Spleen (tissue), 11 donors: ENCODE data around the gene SETMAR. TPM values are rescaled to one million over a fixed set of nuclear protein-coding genes. Genes with fewer than 3 reads are reported as not detected.

ENCODE experiments used
- DNase-seq: peaks from one replicate; pipeline ENCODE4 v3.0.0-alpha.2; 2020
- H3K27ac ChIP-seq, 8 donors: fragments of 200-600 bp; sonication (generic) in 7 of 8; 1 replicate in 4 of 8; 2 replicates in 4 of 8; pipeline versions ENCODE4 v1.5.0 to v1.8.0; 2016 to 2021; ENCODE audit warnings: inconsistent platforms in 4 of 8, mild to moderate bottlenecking in 4 of 8, moderate library complexity in 1 of 8
- H3K27me3 ChIP-seq, 7 donors: fragments of 200-600 bp; sonication (generic) in 6 of 7; replicated peaks in 1 of 7; 1 replicate in 4 of 7; 2 replicates in 3 of 7; pipeline versions ENCODE4 v1.5.0 to v1.8.0; 2016 to 2021; ENCODE audit warnings: inconsistent platforms in 3 of 7, mild to moderate bottlenecking in 1 of 7
- H3K36me3 ChIP-seq, 6 donors: fragments of 200-600 bp; sonication (generic) in 5 of 6; 1 replicate in 4 of 6; 2 replicates in 2 of 6; pipeline versions ENCODE4 v1.5.0 to v1.8.0; 2016 to 2021; ENCODE audit warnings: inconsistent platforms in 2 of 6
- H3K4me1 ChIP-seq, 6 donors: fragments of 200-600 bp; sonication (generic) in 5 of 6; 1 replicate in 3 of 6; 2 replicates in 3 of 6; pipeline versions ENCODE4 v1.5.0 to v1.8.0; 2016 to 2021; ENCODE audit warnings: inconsistent platforms in 3 of 6
- H3K4me3 ChIP-seq, 8 donors: fragments of 200-600 bp; sonication (generic) in 7 of 8; 1 replicate in 4 of 8; 2 replicates in 4 of 8; pipeline versions ENCODE4 v1.5.0 to v1.8.0; 2016 to 2021; ENCODE audit warnings: inconsistent platforms in 4 of 8, mild to moderate bottlenecking in 4 of 8, moderate library complexity in 2 of 8
- H3K9me3 ChIP-seq, 8 donors: fragments of 200-600 bp; sonication (generic) in 7 of 8; 1 replicate in 4 of 8; 2 replicates in 4 of 8; pipeline versions ENCODE4 v1.5.0 to v1.8.0; 2016 to 2021; ENCODE audit warnings: inconsistent platforms in 4 of 8
- POLR2A ChIP-seq, 3 donors: fragments of 450-650 bp; IDR thresholded peaks; one replicate each; pipeline ENCODE4 v1.5.1; 2017; ENCODE audit warnings: antibody characterized with exemption in 3 of 3, mild to moderate bottlenecking in 1 of 3
- POLR2AphosphoS5 ChIP-seq, 3 donors: sonication (generic); formaldehyde crosslinking; IDR thresholded peaks; one replicate each; pipeline ENCODE4 v1.5.1; 2017; ENCODE audit warnings: antibody characterized with exemption in 3 of 3
- WGBS, 5 donors: extraction: QIAGEN DNeasy Blood & Tissue Kit in 3 of 5; methylation state at CpG; one replicate each; pipeline versions ENCODE4 v1.1.5 to v1.1.7; 2013 to 2018; 5-methylcytosine and 5-hydroxymethylcytosine counted together
- intact Hi-C: fragments of 100-400 bp; cut with DNase I; formaldehyde crosslinking; loops from one replicate; pipeline ENCODE4 v1.15.0; 2023; ENCODE audit warnings: low total_unique reads
- polyA plus RNA-seq, 3 donors: library from polyadenylated mRNA; stranded (reverse); fragments of 200-250 nt; gene quantifications; one replicate each; pipeline ENCODE4 v1.2.1, GENCODE V29; 2013
- total RNA-seq, 7 donors: library from RNA; depleted of rRNA in 3 of 7; stranded (reverse); fragments of >200 nt in 3 of 7; fragmentation: NEBNext Ultra II Directional in 4 of 7; extraction: Animal tissue kit (Norgen Biotek cat#: 25700) in 4 of 7; gene quantifications; one replicate each; pipeline versions ENCODE4 v1.1.0 to v1.2.1, GENCODE V29; 2016 to 2021
- TF ChIP-seq, protein P1 (sequence below), 11 experiments: fragments of 200-600 bp in 7 of 11; fragments of 450-650 bp in 4 of 11; sonication (generic) in 4 of 11; IDR thresholded peaks in 8 of 11; conservative IDR thresholded peaks in 3 of 11; 1 replicate in 7 of 11; 2 replicates in 4 of 11; pipeline versions ENCODE4 v1.4.0 to v1.8.0; 2016 to 2021; ENCODE audit warnings: antibody characterized with exemption in 11 of 11, inconsistent platforms in 4 of 11, mild to moderate bottlenecking in 1 of 11
- donor health status: healthy with polysubstance abuse.
- donor health status: DM: no; HTN: no; CAD: no; lungs with moderate emphysema.
- donor health status: DM: no; HTN: no; CAD: no.
- donor health status: Bipolar disorder and iron deficiency.
- donor health status: healthy.
- donor health status: DM: no; HTN: no; CAD: no.
- donor health status: DM: yes; HTN: yes; CAD: no.

Gene SETMAR
- total and polyA plus RNA-seq, 10 donors: 7.8 to 17.8 (median 10.1) TPM

DNA sequence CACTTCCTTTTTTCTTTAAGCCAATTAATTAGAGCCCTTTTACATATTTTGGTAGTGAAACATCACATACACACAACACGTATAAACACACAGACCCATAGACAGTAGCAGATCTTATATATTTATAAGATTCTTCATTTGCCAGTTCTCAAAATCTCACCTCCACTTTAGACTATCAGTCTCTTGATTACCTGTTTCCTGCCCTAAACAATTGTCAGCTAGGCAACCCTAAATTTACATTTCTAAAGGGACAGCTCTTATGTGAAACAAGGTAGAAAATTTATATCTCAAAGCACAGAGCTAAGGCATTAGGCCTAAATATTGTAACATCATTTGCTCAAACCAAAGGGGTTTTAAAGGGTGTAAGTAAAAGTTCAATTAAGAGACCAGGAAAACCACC, 28.9 kb downstream of the SETMAR start:
- 84 to 100% (median 95%) methylated on average over 1 of the region's 1 CpG for WGBS, 5 donors
- peaks cover 0 to 3% (median 0%) of the 10 kb centered on the region in 6 donors for H3K4me1 ChIP-seq
- H3K27ac ChIP-seq: no peak overlapping the region
- intact Hi-C loops: no loop called here
- H3K4me3 ChIP-seq: no peak overlapping the region
- H3K36me3 ChIP-seq: peaks cover 0 to 8% (median 0%) of the 10 kb centered on the region in 6 donors
- TF ChIP-seq POLR2A (IDR thresholded peaks at IDR 0.05): no peak
- TF ChIP-seq, protein P1, sequence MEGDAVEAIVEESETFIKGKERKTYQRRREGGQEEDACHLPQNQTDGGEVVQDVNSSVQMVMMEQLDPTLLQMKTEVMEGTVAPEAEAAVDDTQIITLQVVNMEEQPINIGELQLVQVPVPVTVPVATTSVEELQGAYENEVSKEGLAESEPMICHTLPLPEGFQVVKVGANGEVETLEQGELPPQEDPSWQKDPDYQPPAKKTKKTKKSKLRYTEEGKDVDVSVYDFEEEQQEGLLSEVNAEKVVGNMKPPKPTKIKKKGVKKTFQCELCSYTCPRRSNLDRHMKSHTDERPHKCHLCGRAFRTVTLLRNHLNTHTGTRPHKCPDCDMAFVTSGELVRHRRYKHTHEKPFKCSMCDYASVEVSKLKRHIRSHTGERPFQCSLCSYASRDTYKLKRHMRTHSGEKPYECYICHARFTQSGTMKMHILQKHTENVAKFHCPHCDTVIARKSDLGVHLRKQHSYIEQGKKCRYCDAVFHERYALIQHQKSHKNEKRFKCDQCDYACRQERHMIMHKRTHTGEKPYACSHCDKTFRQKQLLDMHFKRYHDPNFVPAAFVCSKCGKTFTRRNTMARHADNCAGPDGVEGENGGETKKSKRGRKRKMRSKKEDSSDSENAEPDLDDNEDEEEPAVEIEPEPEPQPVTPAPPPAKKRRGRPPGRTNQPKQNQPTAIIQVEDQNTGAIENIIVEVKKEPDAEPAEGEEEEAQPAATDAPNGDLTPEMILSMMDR (IDR thresholded peaks at IDR 0.05 in 8 of 11, conservative IDR thresholded peaks at IDR 0.05 in 3 of 11): no peak
- no peak for TF ChIP-seq POLR2AphosphoS5 (IDR thresholded peaks at IDR 0.05)
- H3K27me3 ChIP-seq: no peaks in the 10 kb centered on the region
- no peak for DNase-seq
- peaks cover 0 to 36% (median 31%) of the 10 kb centered on the region in 8 donors for H3K9me3 ChIP-seq

DNA sequence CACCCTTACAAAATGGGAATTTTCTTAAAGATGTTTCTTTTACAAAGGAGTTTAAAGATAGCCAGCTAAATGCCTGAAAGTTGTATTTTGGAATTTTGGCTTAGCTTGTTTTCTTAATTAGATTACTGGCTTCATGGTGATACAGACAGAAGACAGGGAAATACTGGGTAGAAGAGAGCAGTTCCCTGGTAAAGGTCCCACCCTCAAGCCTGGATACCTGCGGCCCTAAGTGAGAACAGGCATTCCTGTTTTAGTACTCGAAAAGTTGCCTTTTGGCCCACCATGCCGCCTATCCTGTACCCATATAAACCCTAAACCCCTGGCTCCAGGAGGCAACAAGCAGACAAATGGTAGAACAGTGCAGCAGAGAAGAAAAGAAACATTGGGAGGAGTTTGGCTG, 29.4 kb downstream of the SETMAR start:
- peaks cover 0 to 3% (median 0%) of the 10 kb centered on the region in 6 donors for H3K4me1 ChIP-seq
- TF ChIP-seq POLR2A (IDR thresholded peaks at IDR 0.05): no peak
- TF ChIP-seq, protein P1 (IDR thresholded peaks at IDR 0.05 in 8 of 11, conservative IDR thresholded peaks at IDR 0.05 in 3 of 11): no peak
- TF ChIP-seq POLR2AphosphoS5 (IDR thresholded peaks at IDR 0.05): no peak
- no peak overlapping the region for H3K27ac ChIP-seq
- H3K27me3 ChIP-seq: no peaks in the 10 kb centered on the region
- DNase-seq: no peak
- H3K36me3 ChIP-seq: peaks cover 0 to 8% (median 0%) of the 10 kb centered on the region in 6 donors
- intact Hi-C loops: no loop called here
- H3K4me3 ChIP-seq: no peak overlapping the region
- WGBS, 5 donors: 86 to 100% (median 93%) methylated on average over 3 of the region's 3 CpGs
- H3K9me3 ChIP-seq: peaks cover 0 to 32% (median 28%) of the 10 kb centered on the region in 8 donors

DNA sequence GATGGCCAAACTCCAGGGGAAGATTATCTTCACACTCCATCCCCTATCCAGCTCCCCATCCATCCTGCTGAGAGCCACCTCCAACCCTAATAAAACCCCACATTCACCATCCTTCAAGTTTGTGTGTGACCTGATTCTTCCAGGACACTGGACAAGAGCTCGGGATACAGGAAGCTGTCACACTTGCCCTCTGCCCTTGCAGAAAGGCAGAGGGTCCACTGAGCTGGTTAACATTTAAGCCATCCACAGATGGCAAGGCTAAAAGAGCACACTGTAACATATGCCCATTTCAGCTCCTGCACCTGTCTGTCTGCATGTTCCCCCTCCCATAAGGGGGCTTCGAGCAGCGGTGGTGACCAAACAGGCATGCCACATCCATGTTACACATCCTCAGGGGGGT, 29.8 kb downstream of the SETMAR start:
- Histone ChIP-seq H3K27me3 (no peaks in the 10 kb centered on the region), H3K9me3 (peaks cover 0 to 27% (median 24%) of the 10 kb centered on the region in 8 donors), H3K4me3 (no peak overlapping the region), H3K36me3 (peaks cover 0 to 8% (median 0%) of the 10 kb centered on the region in 6 donors), H3K4me1 (peaks cover 0 to 6% (median 0%) of the 10 kb centered on the region in 6 donors), H3K27ac (no peak overlapping the region)
- 85 to 98% (median 90%) methylated on average over 3 of the region's 3 CpGs for WGBS, 5 donors
- DNase-seq: no peak
- TF ChIP-seq POLR2AphosphoS5 (IDR thresholded peaks at IDR 0.05): no peak
- TF ChIP-seq, protein P1 (IDR thresholded peaks at IDR 0.05 in 8 of 11, conservative IDR thresholded peaks at IDR 0.05 in 3 of 11): no peak
- TF ChIP-seq POLR2A (IDR thresholded peaks at IDR 0.05): no peak
- intact Hi-C loops: no loop called here

DNA sequence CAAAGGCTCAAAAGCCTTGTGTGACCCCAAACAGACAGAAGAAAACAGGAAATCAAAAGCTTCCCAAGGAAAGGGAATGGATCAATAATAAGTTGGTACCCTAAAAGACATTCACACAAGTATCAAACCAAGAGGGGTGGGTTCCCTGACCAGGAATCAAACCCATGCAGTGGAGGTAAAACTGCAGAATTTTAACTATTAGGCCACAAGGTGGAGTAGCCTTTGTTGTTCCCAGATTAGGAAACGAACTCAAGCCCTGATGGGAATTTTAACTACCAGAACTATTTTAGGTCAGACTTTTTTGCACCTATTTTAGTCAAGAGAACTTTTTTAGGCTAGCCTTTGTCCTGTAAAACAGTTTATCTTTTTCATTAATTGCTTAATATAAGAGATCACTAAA, 31.4 kb downstream of the SETMAR start:
- WGBS, 5 donors: 41 to 73% (median 44%) methylated on average over 1 of the region's 1 CpG
- Histone ChIP-seq H3K4me1 (peaks cover 0 to 6% (median 0%) of the 10 kb centered on the region in 6 donors), H3K27ac (no peak overlapping the region), H3K9me3 (peaks cover 0 to 12% (median 9%) of the 10 kb centered on the region in 8 donors), H3K36me3 (peaks cover 0 to 4% (median 0%) of the 10 kb centered on the region in 6 donors), H3K4me3 (no peak overlapping the region), H3K27me3 (no peaks in the 10 kb centered on the region)
- TF ChIP-seq POLR2AphosphoS5 (IDR thresholded peaks at IDR 0.05) (no peak), POLR2A (IDR thresholded peaks at IDR 0.05) (no peak)
- TF ChIP-seq, protein P1 (IDR thresholded peaks at IDR 0.05 in 8 of 11, conservative IDR thresholded peaks at IDR 0.05 in 3 of 11): no peak
- intact Hi-C loops: no loop called here
- no peak for DNase-seq
